Muscle layer of colon (tissue), 2 donors: ENCODE results near the gene ERC1.
A peak's percentile ranks its signal among the peaks of the same experiment; 100 is the strongest.

Source experiments
- H3K27ac ChIP-seq: one replicate; pipeline ENCODE4 v1.7.0; 2013; ENCODE audit warnings: low read depth, mild to moderate bottlenecking, low read length, moderate library complexity
- H3K27me3 ChIP-seq, 2 donors: one replicate each; pipeline ENCODE4 v1.7.0; 2013; ENCODE audit warnings: low read length in 2 of 2, mild to moderate bottlenecking in 2 of 2; ENCODE audit not compliant: insufficient read depth in 2 of 2, control insufficient read depth in 1 of 2
- H3K36me3 ChIP-seq: one replicate; pipeline ENCODE4 v1.7.0; 2013; ENCODE audit warnings: mild to moderate bottlenecking, low read length; ENCODE audit not compliant: insufficient read depth
- H3K4me1 ChIP-seq: one replicate; pipeline ENCODE4 v1.7.0; 2013; ENCODE audit warnings: mild to moderate bottlenecking, low read length; ENCODE audit not compliant: insufficient read depth
- H3K4me3 ChIP-seq, 2 donors: one replicate each; pipeline ENCODE4 v1.7.0; 2013; ENCODE audit warnings: low read length in 2 of 2, low read depth in 1 of 2, mild to moderate bottlenecking in 1 of 2, moderate library complexity in 1 of 2
- H3K9ac ChIP-seq: one replicate; pipeline ENCODE4 v1.7.0; 2013; ENCODE audit warnings: low read length
- H3K9me3 ChIP-seq: one replicate; pipeline ENCODE4 v1.7.0; 2013; ENCODE audit warnings: mild to moderate bottlenecking, low read length
- donor health status: abdominal sarcoma.
- donor health status: Adenocarcinoma of cecum.

The ERC1 gene

DNA sequence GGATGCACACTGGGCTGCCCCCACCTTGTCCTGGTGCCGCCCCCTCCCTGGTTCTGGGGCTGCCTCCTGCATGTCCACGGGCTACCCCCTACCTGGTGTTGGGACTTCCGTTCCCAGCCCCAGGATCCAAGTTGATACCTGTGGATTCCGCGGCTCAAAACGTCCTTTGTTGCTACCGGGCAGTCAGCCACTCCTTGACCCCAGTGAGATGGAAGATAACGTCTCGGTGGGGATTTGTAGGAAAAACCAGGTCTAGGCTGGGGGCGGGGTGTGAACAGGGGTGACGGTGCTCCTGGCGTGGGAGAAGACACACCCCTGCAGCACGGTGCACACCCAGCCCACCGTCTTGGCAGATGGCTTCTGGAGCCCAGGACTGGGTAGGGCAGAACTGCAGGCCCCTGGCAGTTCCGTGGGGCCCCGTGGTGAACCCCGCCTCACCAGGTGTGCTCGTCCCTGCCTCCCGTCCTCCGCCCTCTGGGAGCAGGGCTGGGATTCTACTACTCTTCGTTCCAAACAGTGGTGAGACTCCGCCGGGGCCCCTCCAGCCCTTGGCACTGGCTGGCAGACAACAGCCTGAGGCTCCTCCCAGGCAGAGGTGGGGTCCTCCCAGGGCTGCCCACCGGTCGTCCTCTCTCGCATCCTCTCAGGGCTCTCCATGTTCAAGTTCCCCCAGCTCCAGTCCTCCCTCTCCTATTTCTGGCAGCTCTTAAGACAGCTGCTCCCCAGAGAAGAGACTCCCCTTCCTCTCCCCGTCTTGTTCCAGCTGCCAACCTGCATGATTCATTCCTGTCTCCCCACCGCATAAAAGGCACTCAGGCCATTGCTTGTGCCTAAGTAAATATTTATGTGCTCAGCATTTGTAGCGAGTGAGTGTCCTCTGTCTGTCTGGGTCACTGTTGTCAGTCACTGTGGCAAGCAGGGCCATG lies 527.8 kb downstream of the ERC1 start:
- no peak overlapping the region for H3K27ac ChIP-seq
- H3K9me3 ChIP-seq = no peaks in the 10 kb centered on the region
- H3K4me3 ChIP-seq = no peak overlapping the region
- no peak overlapping the region for H3K9ac ChIP-seq
- H3K36me3 ChIP-seq = no peaks in the 10 kb centered on the region
- peaks cover 0 to 5% of the 10 kb centered on the region in 2 donors for H3K27me3 ChIP-seq
- no peaks in the 10 kb centered on the region for H3K4me1 ChIP-seq

DNA sequence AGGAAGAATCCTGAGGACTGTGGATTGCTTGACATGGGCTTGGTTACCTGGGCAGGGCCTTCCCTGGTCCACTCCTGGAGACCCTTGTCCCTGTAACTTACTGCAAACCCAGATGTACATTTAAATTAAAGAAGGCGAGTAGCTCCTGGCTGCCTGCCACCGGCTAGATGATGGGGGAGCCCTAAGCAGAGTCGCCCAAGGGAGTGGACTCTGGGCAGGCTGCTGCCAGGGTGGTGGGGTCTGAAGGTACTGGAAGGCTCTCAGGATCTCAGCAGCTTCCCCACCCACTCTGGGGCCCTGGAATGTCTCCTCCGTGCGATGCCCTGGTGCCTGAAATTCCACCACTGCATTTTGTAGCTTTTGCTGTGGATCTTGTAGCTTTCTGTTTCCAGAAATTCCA lies 528.6 kb downstream of the ERC1 start:
- no peaks in the 10 kb centered on the region for H3K9me3 ChIP-seq
- H3K4me3 ChIP-seq = no peak overlapping the region
- H3K4me1 ChIP-seq = no peaks in the 10 kb centered on the region
- no peak overlapping the region for H3K9ac ChIP-seq
- no peak overlapping the region for H3K27ac ChIP-seq
- peaks cover 0 to 5% of the 10 kb centered on the region in 2 donors for H3K27me3 ChIP-seq
- H3K36me3 ChIP-seq = no peaks in the 10 kb centered on the region

- Histone ChIP-seq H3K4me1 (no peaks in the 10 kb centered on the region), H3K36me3 (no peaks in the 10 kb centered on the region), H3K9me3 (no peaks in the 10 kb centered on the region), H3K27me3 (peaks cover 3 to 5% of the 10 kb centered on the region in 2 donors), H3K4me3 (no peak overlapping the region), H3K27ac (no peak overlapping the region), H3K9ac (no peak overlapping the region)
Observed at GRCh38 chr12:1523046-1523445, 532.0 kb downstream of the ERC1 start.

DNA sequence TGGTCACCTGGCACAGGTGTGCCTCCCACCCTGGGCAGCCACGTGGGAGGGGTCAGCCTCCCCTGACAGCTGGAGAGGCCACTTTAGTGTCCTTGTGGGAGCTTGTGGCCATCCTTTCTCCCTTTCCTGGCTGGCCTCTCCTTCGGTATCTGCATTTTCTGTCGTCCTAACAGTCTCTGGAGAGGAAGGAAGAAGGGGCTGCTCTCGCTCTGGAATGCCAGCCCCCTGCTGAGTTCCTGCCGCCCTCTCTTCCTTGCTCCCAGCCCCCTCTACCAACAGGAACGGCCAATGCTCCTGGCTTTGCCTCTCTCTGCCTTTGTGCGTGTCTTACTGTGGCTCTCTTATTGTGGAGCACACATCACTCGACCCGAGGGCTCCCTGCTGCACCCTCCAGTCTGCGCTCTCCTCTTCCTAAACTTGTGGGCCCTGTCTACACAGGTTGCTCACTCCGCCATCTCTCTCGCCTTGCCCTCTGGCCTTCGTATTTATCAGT lies 532.6 kb downstream of the ERC1 start:
- Histone ChIP-seq H3K27ac (no peak overlapping the region), H3K27me3 (peaks cover 4 to 6% of the 10 kb centered on the region in 2 donors), H3K9ac (no peak overlapping the region), H3K36me3 (no peaks in the 10 kb centered on the region), H3K4me1 (no peaks in the 10 kb centered on the region), H3K9me3 (no peaks in the 10 kb centered on the region), H3K4me3 (no peak overlapping the region)

DNA sequence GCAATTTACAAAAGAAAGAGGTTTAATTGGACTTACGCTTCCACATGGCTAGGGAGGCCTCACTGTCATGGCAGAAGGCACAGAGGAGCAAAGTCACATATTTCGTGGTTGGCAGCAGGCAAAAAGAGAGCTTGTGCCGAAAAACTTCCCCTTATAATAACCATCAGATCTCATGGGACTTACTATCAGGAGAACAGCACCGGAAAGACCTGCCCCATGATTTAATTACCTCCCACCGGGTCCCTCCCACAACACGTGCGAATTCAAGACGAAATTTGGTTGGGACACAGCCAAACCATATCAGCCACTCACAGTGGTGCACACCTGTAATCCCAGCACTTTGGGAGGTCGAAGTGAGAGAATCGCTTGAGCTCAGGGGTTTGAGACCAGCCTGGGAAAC lies 534.8 kb downstream of the ERC1 start:
- no peak overlapping the region for H3K4me3 ChIP-seq
- no peak overlapping the region for H3K27ac ChIP-seq
- H3K9me3 ChIP-seq = no peaks in the 10 kb centered on the region
- peaks cover 11 to 17% of the 10 kb centered on the region in 2 donors for H3K27me3 ChIP-seq
- H3K36me3 ChIP-seq = no peaks in the 10 kb centered on the region
- H3K9ac ChIP-seq = no peak overlapping the region
- H3K4me1 ChIP-seq = no peaks in the 10 kb centered on the region

- H3K4me3 ChIP-seq = no peak overlapping the region
- peaks cover 17 to 19% of the 10 kb centered on the region in 2 donors for H3K27me3 ChIP-seq
- no peaks in the 10 kb centered on the region for H3K9me3 ChIP-seq
- H3K27ac ChIP-seq = no peak overlapping the region
- H3K36me3 ChIP-seq = no peaks in the 10 kb centered on the region
- H3K4me1 ChIP-seq = no peaks in the 10 kb centered on the region
- H3K9ac ChIP-seq = no peak overlapping the region
Observed at GRCh38 chr12:1527789-1528188, 536.8 kb downstream of the ERC1 start.

DNA sequence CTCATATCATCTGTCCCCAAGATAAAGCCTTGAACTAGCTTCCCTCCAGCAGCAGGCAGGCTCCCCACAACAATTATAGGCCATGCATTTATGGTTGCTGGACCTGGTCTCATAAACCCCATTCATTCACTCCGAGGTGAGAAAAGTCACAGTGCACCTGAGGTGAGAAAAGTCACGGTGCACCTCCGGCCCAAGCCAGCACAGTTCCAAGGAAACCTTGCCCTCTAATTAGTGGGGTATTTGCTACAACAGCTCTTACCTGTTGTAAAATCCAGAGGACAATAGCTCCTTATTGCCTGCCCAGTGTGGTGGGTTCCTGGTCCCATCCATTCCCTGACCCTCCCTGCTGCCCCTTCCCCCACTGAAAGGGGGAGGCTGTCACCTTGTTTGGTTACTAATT lies 537.8 kb downstream of the ERC1 start:
- no peaks in the 10 kb centered on the region for H3K9me3 ChIP-seq
- no peak overlapping the region for H3K27ac ChIP-seq
- no peak overlapping the region for H3K9ac ChIP-seq
- no peaks in the 10 kb centered on the region for H3K4me1 ChIP-seq
- H3K4me3 ChIP-seq = no peak overlapping the region
- no peaks in the 10 kb centered on the region for H3K36me3 ChIP-seq
- H3K27me3 ChIP-seq = peaks cover 17 to 25% of the 10 kb centered on the region in 2 donors

DNA sequence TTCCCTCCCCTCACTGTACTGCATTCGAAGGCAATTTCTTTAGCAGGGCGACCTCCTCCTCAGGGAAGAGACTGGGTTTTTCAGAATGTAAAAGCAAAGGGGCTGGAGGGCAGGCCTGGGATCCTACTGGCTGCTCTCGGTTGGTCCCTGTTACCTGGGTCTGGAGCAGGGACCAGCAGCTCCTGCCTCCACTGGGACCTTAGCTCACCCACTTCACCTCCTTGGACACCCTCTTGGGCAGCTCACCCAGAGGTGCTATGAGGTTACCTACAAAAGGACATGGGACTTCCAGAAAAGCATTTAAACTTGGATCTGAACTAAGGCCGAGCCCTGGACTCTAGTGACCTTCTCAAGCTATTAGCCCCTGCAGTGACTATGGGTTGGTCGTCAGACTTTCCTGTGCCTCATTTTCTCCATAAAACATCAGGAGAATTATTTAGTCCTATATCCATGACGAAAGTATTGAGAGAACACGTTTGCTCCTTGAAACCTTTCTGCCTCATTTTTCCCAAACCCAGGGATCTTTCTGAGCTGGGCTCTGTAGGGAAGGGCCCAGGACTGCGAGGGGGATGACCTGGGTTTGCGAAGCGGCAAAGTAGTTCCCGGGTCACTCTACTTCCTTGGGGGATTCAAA lies 538.3 kb downstream of the ERC1 start:
- no peaks in the 10 kb centered on the region for H3K4me1 ChIP-seq
- H3K9ac ChIP-seq = no peak overlapping the region
- no peak overlapping the region for H3K27ac ChIP-seq
- H3K9me3 ChIP-seq = no peaks in the 10 kb centered on the region
- peak overlapping the region in 1 of 2 donors; percentile 27 for H3K4me3 ChIP-seq
- H3K27me3 ChIP-seq = peaks cover 17 to 29% of the 10 kb centered on the region in 2 donors
- H3K36me3 ChIP-seq = no peaks in the 10 kb centered on the region

GRCh38 chr12:1529862-1530591 lies 539.0 kb downstream of the ERC1 start:
- Histone ChIP-seq H3K36me3 (no peaks in the 10 kb centered on the region), H3K9me3 (no peaks in the 10 kb centered on the region), H3K4me1 (no peaks in the 10 kb centered on the region), H3K27me3 (peaks cover 17 to 29% of the 10 kb centered on the region in 2 donors), H3K4me3 (peak overlapping the region in 1 of 2 donors; percentile 38), H3K9ac (no peak overlapping the region), H3K27ac (no peak overlapping the region)

GRCh38 chr12:1530592-1531152 lies 539.6 kb downstream of the ERC1 start:
- H3K36me3 ChIP-seq = no peaks in the 10 kb centered on the region
- no peak overlapping the region for H3K9ac ChIP-seq
- H3K4me3 ChIP-seq = peak overlapping the region in 1 of 2 donors; percentile 47
- H3K27me3 ChIP-seq = peaks cover 14 to 29% of the 10 kb centered on the region in 2 donors
- H3K27ac ChIP-seq = no peak overlapping the region
- H3K9me3 ChIP-seq = no peaks in the 10 kb centered on the region
- H3K4me1 ChIP-seq = no peaks in the 10 kb centered on the region

DNA sequence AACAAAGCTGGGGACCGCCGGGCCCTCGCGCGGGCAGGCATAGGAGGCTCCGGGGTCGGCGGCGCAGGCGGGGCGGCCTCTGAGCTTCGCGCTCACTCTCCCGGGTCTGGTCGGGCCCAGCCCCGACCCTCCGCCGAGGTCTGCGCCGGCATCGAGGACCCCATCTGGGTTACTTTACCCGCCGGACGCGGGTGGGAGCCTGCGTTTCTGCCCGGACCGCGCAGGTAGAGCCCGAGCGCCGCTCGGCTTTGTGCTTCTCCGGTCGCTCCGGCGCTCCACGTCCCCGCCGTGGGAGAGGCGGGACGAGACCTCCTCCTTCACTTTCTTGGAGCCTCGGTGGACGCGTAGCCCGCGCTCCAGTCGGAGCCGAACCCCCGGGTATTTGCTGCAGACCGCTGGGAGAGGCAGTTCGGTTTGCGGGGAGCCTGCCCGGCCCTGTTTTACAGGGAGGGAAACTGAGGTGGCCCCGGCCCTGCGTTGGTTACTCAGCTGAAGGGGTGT lies 540.2 kb downstream of the ERC1 start:
- no peaks in the 10 kb centered on the region for H3K36me3 ChIP-seq
- no peaks in the 10 kb centered on the region for H3K4me1 ChIP-seq
- peak overlapping the region; percentile 14 to 47 for H3K4me3 ChIP-seq
- no peak overlapping the region for H3K9ac ChIP-seq
- no peak overlapping the region for H3K27ac ChIP-seq
- peaks cover 14 to 29% of the 10 kb centered on the region in 2 donors for H3K27me3 ChIP-seq
- H3K9me3 ChIP-seq = no peaks in the 10 kb centered on the region
